ENCODE results near the gene NIM1K. TPM values are rescaled to one million over a fixed set of nuclear protein-coding genes. Genes with fewer than 3 reads are reported as not detected.

The NIM1K gene
- total and polyA plus RNA-seq, 2 donors (not counting 1 experiment from before 2014, with no cell fraction given) = 0.13 to 0.32 TPM

DNA sequence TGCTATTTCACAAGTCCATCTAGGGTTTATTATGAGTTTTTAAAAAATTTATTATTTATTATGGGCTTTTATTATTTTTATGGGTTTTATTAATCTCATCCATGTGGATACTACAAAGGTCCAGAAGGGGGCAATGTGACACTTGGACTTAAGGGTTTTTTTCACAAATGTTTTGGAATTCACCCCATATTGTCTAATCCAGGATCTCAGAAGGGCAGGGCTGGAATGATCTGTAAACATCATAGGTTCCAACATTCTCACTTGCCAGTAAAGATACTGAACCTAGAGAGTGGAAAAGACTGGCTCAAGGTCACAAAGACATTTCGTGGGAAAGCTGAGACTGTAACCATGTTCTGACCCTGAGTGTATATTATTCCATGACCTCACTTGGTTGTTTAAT is 35.6 kb downstream of the NIM1K start:
- WGBS (ENCODE audit: insufficient coverage) = no CpG with 5 or more reads among the region's 1 CpG
- Histone ChIP-seq H3K9ac (ENCODE audit: low read length) (no peak overlapping the region), H3K27ac (ENCODE audit: low read length in 2 of 2) (no peak overlapping the region), H2AFZ (ENCODE audit: insufficient read depth, low read depth, low read length, poor library complexity, severe bottlenecking) (no peak overlapping the region), H3K4me2 (replicated peaks; ENCODE audit: low read depth, low read length, poor library complexity, severe bottlenecking) (no peak overlapping the region), H3K4me3 (ENCODE audit: control extremely low read depth in 1 of 5, extremely low read depth in 1 of 5, insufficient read depth in 1 of 5, low read depth in 2 of 5, low read length in 4 of 5) (no peak overlapping the region), H3K79me2 (ENCODE audit: control insufficient read depth, insufficient read depth, low read length) (no peaks in the 10 kb centered on the region), H3K36me3 (replicated peaks in 1 of 2; ENCODE audit: control extremely low read depth in 1 of 2, control insufficient read depth in 1 of 2, extremely low read depth in 1 of 2, insufficient read depth in 2 of 2, low read length in 1 of 2) (no peaks in the 10 kb centered on the region), H4K20me1 (ENCODE audit: control insufficient read depth, insufficient read depth, low read length, poor library complexity, severe bottlenecking) (no peaks in the 10 kb centered on the region), H3K4me1 (ENCODE audit: control insufficient read depth in 2 of 2, insufficient read depth in 2 of 2, low read length in 2 of 2) (no peaks in the 10 kb centered on the region), H3K9me3 (ENCODE audit: control extremely low read depth in 1 of 3, control insufficient read depth in 2 of 3, insufficient read depth in 1 of 3, low read length in 2 of 3) (no peaks in the 10 kb centered on the region), H3K27me3 (replicated peaks in 1 of 4; ENCODE audit: control extremely low read depth in 1 of 4, control insufficient read depth in 3 of 4, insufficient read depth in 4 of 4, low read length in 3 of 4) (no peaks in the 10 kb centered on the region)
- DNase-seq = no peak
- no peak overlapping the region for H3K4me3 Mint-ChIP-seq
- H3K27me3 Mint-ChIP-seq = no peaks in the 10 kb centered on the region
- no peak overlapping the region for H3K27ac Mint-ChIP-seq
- ChIA-PET POLR2A (no interaction called here), CTCF (interaction anchor here (2.1 kb wide), 1 partner anchor 162 kb away, joined by 6 read pairs; no protein-coding TSS in a partner anchor)
- ATAC-seq (ENCODE audit: low read depth) = no peak
- no peaks in the 10 kb centered on the region for H3K4me1 Mint-ChIP-seq
- intact Hi-C loops (cut with micrococcal nuclease) = loop anchor here (5.0 kb wide), 1 partner anchor 165 kb away; no protein-coding TSS in a partner anchor
- TF ChIP-seq EZH2 (IDR thresholded peaks at IDR 0.05; ENCODE audit: borderline replicate concordance, insufficient read depth, low read depth, low read length, poor library complexity, severe bottlenecking) = no peak
- TF ChIP-seq, protein P1, sequence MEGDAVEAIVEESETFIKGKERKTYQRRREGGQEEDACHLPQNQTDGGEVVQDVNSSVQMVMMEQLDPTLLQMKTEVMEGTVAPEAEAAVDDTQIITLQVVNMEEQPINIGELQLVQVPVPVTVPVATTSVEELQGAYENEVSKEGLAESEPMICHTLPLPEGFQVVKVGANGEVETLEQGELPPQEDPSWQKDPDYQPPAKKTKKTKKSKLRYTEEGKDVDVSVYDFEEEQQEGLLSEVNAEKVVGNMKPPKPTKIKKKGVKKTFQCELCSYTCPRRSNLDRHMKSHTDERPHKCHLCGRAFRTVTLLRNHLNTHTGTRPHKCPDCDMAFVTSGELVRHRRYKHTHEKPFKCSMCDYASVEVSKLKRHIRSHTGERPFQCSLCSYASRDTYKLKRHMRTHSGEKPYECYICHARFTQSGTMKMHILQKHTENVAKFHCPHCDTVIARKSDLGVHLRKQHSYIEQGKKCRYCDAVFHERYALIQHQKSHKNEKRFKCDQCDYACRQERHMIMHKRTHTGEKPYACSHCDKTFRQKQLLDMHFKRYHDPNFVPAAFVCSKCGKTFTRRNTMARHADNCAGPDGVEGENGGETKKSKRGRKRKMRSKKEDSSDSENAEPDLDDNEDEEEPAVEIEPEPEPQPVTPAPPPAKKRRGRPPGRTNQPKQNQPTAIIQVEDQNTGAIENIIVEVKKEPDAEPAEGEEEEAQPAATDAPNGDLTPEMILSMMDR (IDR thresholded peaks at IDR 0.05) = peak; percentile 16
- no peaks in the 10 kb centered on the region for H3K9me3 Mint-ChIP-seq (ENCODE audit: insufficient read depth)

GRCh38 chr5:43230707-43231106 is 38.7 kb downstream of the NIM1K start:
- WGBS (ENCODE audit: insufficient coverage) = no CpG with 5 or more reads among the region's 3 CpGs
- POLR2A ChIA-PET = no interaction called here
- no peak for ATAC-seq (ENCODE audit: low read depth)

More at GRCh38 chr5:43230707-43231106, 38.7 kb downstream of the NIM1K start:
- Mint-ChIP-seq H3K4me1 (no peaks in the 10 kb centered on the region), H3K27me3 (no peaks in the 10 kb centered on the region), H3K9me3 (ENCODE audit: insufficient read depth) (no peaks in the 10 kb centered on the region), H3K27ac (no peak overlapping the region), H3K4me3 (no peak overlapping the region)
- Histone ChIP-seq H4K20me1 (ENCODE audit: control insufficient read depth, insufficient read depth, low read length, poor library complexity, severe bottlenecking) (no peaks in the 10 kb centered on the region), H3K9me3 (ENCODE audit: control extremely low read depth in 1 of 3, control insufficient read depth in 2 of 3, insufficient read depth in 1 of 3, low read length in 2 of 3) (no peaks in the 10 kb centered on the region), H3K4me3 (ENCODE audit: control extremely low read depth in 1 of 5, extremely low read depth in 1 of 5, insufficient read depth in 1 of 5, low read depth in 2 of 5, low read length in 4 of 5) (no peak overlapping the region), H3K4me1 (ENCODE audit: control insufficient read depth in 2 of 2, insufficient read depth in 2 of 2, low read length in 2 of 2) (no peaks in the 10 kb centered on the region), H3K27me3 (replicated peaks in 1 of 4; ENCODE audit: control extremely low read depth in 1 of 4, control insufficient read depth in 3 of 4, insufficient read depth in 4 of 4, low read length in 3 of 4) (no peaks in the 10 kb centered on the region), H3K36me3 (replicated peaks in 1 of 2; ENCODE audit: control extremely low read depth in 1 of 2, control insufficient read depth in 1 of 2, extremely low read depth in 1 of 2, insufficient read depth in 2 of 2, low read length in 1 of 2) (no peaks in the 10 kb centered on the region), H3K9ac (ENCODE audit: low read length) (no peak overlapping the region), H2AFZ (ENCODE audit: insufficient read depth, low read depth, low read length, poor library complexity, severe bottlenecking) (no peak overlapping the region), H3K27ac (ENCODE audit: low read length in 2 of 2) (no peak overlapping the region), H3K4me2 (replicated peaks; ENCODE audit: low read depth, low read length, poor library complexity, severe bottlenecking) (no peak overlapping the region), H3K79me2 (ENCODE audit: control insufficient read depth, insufficient read depth, low read length) (no peaks in the 10 kb centered on the region)
- TF ChIP-seq, protein P1 (IDR thresholded peaks at IDR 0.05) = no peak
- TF ChIP-seq EZH2 (IDR thresholded peaks at IDR 0.05; ENCODE audit: borderline replicate concordance, insufficient read depth, low read depth, low read length, poor library complexity, severe bottlenecking) = no peak
- intact Hi-C loops (cut with micrococcal nuclease) = no loop called here
- no peak for DNase-seq
- CTCF ChIA-PET = no interaction called here
